GM23338 (cell line): ENCODE data around the gene C19orf81.
A peak's percentile ranks its signal among the peaks of the same experiment; 100 is the strongest.

Source experiments
- CREB1 ChIP-seq: fragments of 250-450 bp; sonication (Bioruptor Pico); IDR thresholded peaks from 2 replicates; pipeline ENCODE4 v1.5.0; 2020; ENCODE audit warnings: low read depth, mild to moderate bottlenecking, moderate library complexity
- ETS1 ChIP-seq: IDR thresholded peaks from 2 replicates; pipeline ENCODE4 v1.6.1; 2016; ENCODE audit warnings: antibody characterized with exemption
- EZH2 ChIP-seq: fragments of 200-600 bp; sonication (generic); IDR thresholded peaks from one replicate; pipeline ENCODE4 v1.8.0; 2017; ENCODE audit warnings: antibody characterized with exemption, mild to moderate bottlenecking, low read depth; ENCODE audit not compliant: unreplicated experiment
- EZH2phosphoT487 ChIP-seq: fragments of 200-600 bp; sonication (generic); IDR thresholded peaks from one replicate; pipeline ENCODE4 v1.8.1; 2018; ENCODE audit warnings: antibody characterized with exemption; ENCODE audit not compliant: unreplicated experiment
- JUNB ChIP-seq: IDR thresholded peaks from one replicate; pipeline ENCODE4 v1.6.1; 2016; ENCODE audit warnings: antibody characterized with exemption; ENCODE audit not compliant: unreplicated experiment
- NANOG ChIP-seq: IDR thresholded peaks from 2 replicates; pipeline ENCODE4 v1.6.1; 2016; ENCODE audit warnings: antibody characterized with exemption, borderline replicate concordance
- POLR2AphosphoS5 ChIP-seq: IDR thresholded peaks from 2 replicates; pipeline ENCODE4 v1.6.1; 2016; ENCODE audit warnings: antibody characterized with exemption, low read depth
- STAT1 ChIP-seq: IDR thresholded peaks from one replicate; pipeline ENCODE4 v1.6.1; 2016; ENCODE audit warnings: antibody characterized with exemption; ENCODE audit not compliant: unreplicated experiment
- ZNF114 ChIP-seq: fragments of 250-450 bp; sonication (Bioruptor Pico); IDR thresholded peaks from 2 replicates; pipeline ENCODE4 v1.5.0; 2020; ENCODE audit warnings: mild to moderate bottlenecking, moderate library complexity
- TF ChIP-seq, protein P1 (sequence below), 2 experiments: fragments of 200-600 bp in 1 of 2; sonication (generic) in 1 of 2; conservative IDR thresholded peaks; 2 replicates each; pipeline versions ENCODE4 v1.5.1 to v1.6.1; 2016 to 2017; ENCODE audit warnings: antibody characterized with exemption in 2 of 2, low read depth in 2 of 2, mild to moderate bottlenecking in 2 of 2, moderate library complexity in 1 of 2
- TF ChIP-seq, protein P2 (sequence below): IDR thresholded peaks from one replicate; pipeline ENCODE4 v1.6.1; 2018; ENCODE audit warnings: antibody characterized with exemption; ENCODE audit not compliant: unreplicated experiment

GRCh38 chr19:50693064-50693975 is 44.1 kb downstream of the C19orf81 start:
- TF ChIP-seq POLR2AphosphoS5 (no peak), EZH2 (peak; percentile 59), STAT1 (no peak), ZNF114 (CRISPR knock-in tag) (no peak), JUNB (no peak), ETS1 (no peak), CREB1 (CRISPR knock-in tag) (no peak), EZH2phosphoT487 (no peak), NANOG (no peak)
- TF ChIP-seq, protein P1, sequence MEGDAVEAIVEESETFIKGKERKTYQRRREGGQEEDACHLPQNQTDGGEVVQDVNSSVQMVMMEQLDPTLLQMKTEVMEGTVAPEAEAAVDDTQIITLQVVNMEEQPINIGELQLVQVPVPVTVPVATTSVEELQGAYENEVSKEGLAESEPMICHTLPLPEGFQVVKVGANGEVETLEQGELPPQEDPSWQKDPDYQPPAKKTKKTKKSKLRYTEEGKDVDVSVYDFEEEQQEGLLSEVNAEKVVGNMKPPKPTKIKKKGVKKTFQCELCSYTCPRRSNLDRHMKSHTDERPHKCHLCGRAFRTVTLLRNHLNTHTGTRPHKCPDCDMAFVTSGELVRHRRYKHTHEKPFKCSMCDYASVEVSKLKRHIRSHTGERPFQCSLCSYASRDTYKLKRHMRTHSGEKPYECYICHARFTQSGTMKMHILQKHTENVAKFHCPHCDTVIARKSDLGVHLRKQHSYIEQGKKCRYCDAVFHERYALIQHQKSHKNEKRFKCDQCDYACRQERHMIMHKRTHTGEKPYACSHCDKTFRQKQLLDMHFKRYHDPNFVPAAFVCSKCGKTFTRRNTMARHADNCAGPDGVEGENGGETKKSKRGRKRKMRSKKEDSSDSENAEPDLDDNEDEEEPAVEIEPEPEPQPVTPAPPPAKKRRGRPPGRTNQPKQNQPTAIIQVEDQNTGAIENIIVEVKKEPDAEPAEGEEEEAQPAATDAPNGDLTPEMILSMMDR (conservative IDR thresholded peaks at IDR 0.05; ENCODE audit: low read depth in 2 of 2): no peak
- TF ChIP-seq, protein P2, sequence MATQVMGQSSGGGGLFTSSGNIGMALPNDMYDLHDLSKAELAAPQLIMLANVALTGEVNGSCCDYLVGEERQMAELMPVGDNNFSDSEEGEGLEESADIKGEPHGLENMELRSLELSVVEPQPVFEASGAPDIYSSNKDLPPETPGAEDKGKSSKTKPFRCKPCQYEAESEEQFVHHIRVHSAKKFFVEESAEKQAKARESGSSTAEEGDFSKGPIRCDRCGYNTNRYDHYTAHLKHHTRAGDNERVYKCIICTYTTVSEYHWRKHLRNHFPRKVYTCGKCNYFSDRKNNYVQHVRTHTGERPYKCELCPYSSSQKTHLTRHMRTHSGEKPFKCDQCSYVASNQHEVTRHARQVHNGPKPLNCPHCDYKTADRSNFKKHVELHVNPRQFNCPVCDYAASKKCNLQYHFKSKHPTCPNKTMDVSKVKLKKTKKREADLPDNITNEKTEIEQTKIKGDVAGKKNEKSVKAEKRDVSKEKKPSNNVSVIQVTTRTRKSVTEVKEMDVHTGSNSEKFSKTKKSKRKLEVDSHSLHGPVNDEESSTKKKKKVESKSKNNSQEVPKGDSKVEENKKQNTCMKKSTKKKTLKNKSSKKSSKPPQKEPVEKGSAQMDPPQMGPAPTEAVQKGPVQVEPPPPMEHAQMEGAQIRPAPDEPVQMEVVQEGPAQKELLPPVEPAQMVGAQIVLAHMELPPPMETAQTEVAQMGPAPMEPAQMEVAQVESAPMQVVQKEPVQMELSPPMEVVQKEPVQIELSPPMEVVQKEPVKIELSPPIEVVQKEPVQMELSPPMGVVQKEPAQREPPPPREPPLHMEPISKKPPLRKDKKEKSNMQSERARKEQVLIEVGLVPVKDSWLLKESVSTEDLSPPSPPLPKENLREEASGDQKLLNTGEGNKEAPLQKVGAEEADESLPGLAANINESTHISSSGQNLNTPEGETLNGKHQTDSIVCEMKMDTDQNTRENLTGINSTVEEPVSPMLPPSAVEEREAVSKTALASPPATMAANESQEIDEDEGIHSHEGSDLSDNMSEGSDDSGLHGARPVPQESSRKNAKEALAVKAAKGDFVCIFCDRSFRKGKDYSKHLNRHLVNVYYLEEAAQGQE: peak; percentile 9
